WTC11 (cell line): ENCODE data around the gene SEBOX. TPM values are rescaled to one million over a fixed set of nuclear protein-coding genes. Genes with fewer than 3 reads are reported as not detected.

ENCODE experiments used
- ATAC-seq: fragments of 200-7000 bp; cut with Tn5 transposase; 2 replicates; pipeline ENCODE4 v1.10.0; 2021; ENCODE audit warnings: mild to moderate bottlenecking, moderate library complexity
- CTCF ChIA-PET: fragments of 300-600 bp; sonication (Branson Sonifier 250); formaldehyde crosslinking; loops from one replicate; lab custom pipeline; 2021; ENCODE audit warnings: antibody characterized with exemption; lab: Charles Lee
- POLR2A ChIA-PET: fragments of 350-600 bp; sonication (Branson Sonifier 250); formaldehyde crosslinking; loops from one replicate; lab custom pipeline; 2021; ENCODE audit warnings: antibody characterized with exemption; lab: Charles Lee
- DNase-seq: peaks from one replicate; pipeline ENCODE4 v3.0.0; 2021; ENCODE audit warnings: low spot score
- H3K27ac Mint-ChIP-seq: 2 replicates; pipeline ENCODE4 v1.8.0; 2021; ENCODE audit warnings: mixed read lengths
- H3K27me3 Mint-ChIP-seq: 2 replicates; pipeline ENCODE4 v1.8.0; 2021; ENCODE audit warnings: low read depth, mild to moderate bottlenecking, moderate library complexity, mixed read lengths
- H3K36me3 Mint-ChIP-seq: 2 replicates; pipeline ENCODE4 v1.8.0; 2021; ENCODE audit warnings: mixed read lengths
- H3K4me1 Mint-ChIP-seq: 2 replicates; pipeline ENCODE4 v1.8.0; 2022; ENCODE audit warnings: mixed read lengths
- H3K4me3 Mint-ChIP-seq: 2 replicates; pipeline ENCODE4 v1.8.0; 2021; ENCODE audit warnings: mild to moderate bottlenecking, moderate library complexity, mixed read lengths
- H3K9me3 Mint-ChIP-seq: 2 replicates; pipeline ENCODE4 v1.8.0; 2021; ENCODE audit warnings: mixed read lengths
- AFF4 ChIP-seq: sonication (generic); formaldehyde crosslinking; IDR thresholded peaks from 2 replicates; pipeline ENCODE4 v1.8.1; 2023; ENCODE audit warnings: mild to moderate bottlenecking, missing genetic modification reagents, borderline replicate concordance
- AR ChIP-seq: fragments of 250-450 bp; sonication (Bioruptor Pico); IDR thresholded peaks from 2 replicates; pipeline ENCODE4 v1.9.0; 2021; ENCODE audit warnings: mild to moderate bottlenecking
- ATF1 ChIP-seq: sonication (generic); formaldehyde crosslinking; IDR thresholded peaks from 2 replicates; pipeline ENCODE4 v1.8.1; 2023; ENCODE audit warnings: mild to moderate bottlenecking, moderate library complexity, missing genetic modification reagents
- ATF2 ChIP-seq: sonication (generic); formaldehyde crosslinking; IDR thresholded peaks from 2 replicates; pipeline ENCODE4 v1.8.1; 2022; ENCODE audit warnings: low read depth, missing genetic modification reagents, borderline replicate concordance
- CREM ChIP-seq: sonication (generic); formaldehyde crosslinking; IDR thresholded peaks from 2 replicates; pipeline ENCODE4 v1.8.1; 2022; ENCODE audit warnings: mild to moderate bottlenecking, missing genetic modification reagents, moderate library complexity
- E2F4 ChIP-seq: sonication (generic); formaldehyde crosslinking; IDR thresholded peaks from 2 replicates; pipeline ENCODE4 v1.8.1; 2022; ENCODE audit warnings: low read depth, mild to moderate bottlenecking, moderate library complexity, missing genetic modification reagents, borderline replicate concordance
- ELF4 ChIP-seq: sonication (generic); formaldehyde crosslinking; IDR thresholded peaks from 2 replicates; pipeline ENCODE4 v1.8.1; 2022; ENCODE audit warnings: low read depth, mild to moderate bottlenecking, moderate library complexity, missing genetic modification reagents
- FOXJ3 ChIP-seq: sonication (generic); formaldehyde crosslinking; IDR thresholded peaks from 2 replicates; pipeline ENCODE4 v1.9.0; 2021; ENCODE audit warnings: missing genetic modification reagents, mild to moderate bottlenecking, borderline replicate concordance
- FOXK1 ChIP-seq: sonication (generic); formaldehyde crosslinking; IDR thresholded peaks from 2 replicates; pipeline ENCODE4 v1.8.0; 2022; ENCODE audit warnings: mild to moderate bottlenecking, moderate library complexity, missing genetic modification reagents
- FOXP4 ChIP-seq: sonication (generic); formaldehyde crosslinking; IDR thresholded peaks from 2 replicates; pipeline ENCODE4 v1.8.0; 2022; ENCODE audit warnings: mild to moderate bottlenecking, missing genetic modification reagents
- GTF2I ChIP-seq: fragments of 250-450 bp; sonication (Bioruptor Pico); conservative IDR thresholded peaks from 2 replicates; pipeline ENCODE4 v1.4.0; 2021; ENCODE audit warnings: mild to moderate bottlenecking
- HMGA2 ChIP-seq: fragments of 250-450 bp; sonication (Bioruptor Pico); IDR thresholded peaks from 2 replicates; pipeline ENCODE4 v1.4.0; 2021; ENCODE audit warnings: mild to moderate bottlenecking, moderate library complexity
- NFATC4 ChIP-seq: fragments of 250-450 bp; sonication (Bioruptor Pico); IDR thresholded peaks from 2 replicates; pipeline ENCODE4 v1.9.0; 2021; ENCODE audit warnings: mild to moderate bottlenecking
- NR1H2 ChIP-seq: sonication (generic); formaldehyde crosslinking; IDR thresholded peaks from 2 replicates; pipeline ENCODE4 v1.9.0; 2021; ENCODE audit warnings: mild to moderate bottlenecking, moderate library complexity, missing genetic modification reagents
- STAT6 ChIP-seq: sonication (generic); formaldehyde crosslinking; conservative IDR thresholded peaks from 2 replicates; pipeline ENCODE4 v1.8.1; 2023; ENCODE audit warnings: mild to moderate bottlenecking, low read depth, missing genetic modification reagents, moderate library complexity
- ZNF219 ChIP-seq: sonication (generic); formaldehyde crosslinking; IDR thresholded peaks from 2 replicates; pipeline ENCODE4 v1.8.0; 2023; ENCODE audit warnings: missing genetic modification reagents, mild to moderate bottlenecking, borderline replicate concordance
- ZNF281 ChIP-seq: sonication (generic); formaldehyde crosslinking; IDR thresholded peaks from 2 replicates; pipeline ENCODE4 v1.8.0; 2023; ENCODE audit warnings: mild to moderate bottlenecking, missing genetic modification reagents
- ZNF416 ChIP-seq: fragments of 250-450 bp; sonication (Bioruptor Pico); IDR thresholded peaks from 2 replicates; pipeline ENCODE4 v1.9.0; 2021; ENCODE audit warnings: mild to moderate bottlenecking, inconsistent platforms
- total RNA-seq: library from RNA; stranded (reverse); gene quantifications from 3 replicates; pipeline ENCODE4 v1.2.3, GENCODE V29; 2021

SEBOX gene
- total RNA-seq, 1 experiment from 2014 or later: not detected

GRCh38 chr17:28390141-28390540, 25.1 kb upstream of the SEBOX start (continued):
- TF ChIP-seq ZNF281: no peak
- no peak for TF ChIP-seq E2F4 (CRISPR knock-in tag)
- TF ChIP-seq, all 79 proteins: peak for 0

GRCh38 chr17:28388106-28388505, 23.1 kb upstream of the SEBOX start:
- DNase-seq: no peak
- H3K9me3 Mint-ChIP-seq: no peaks in the 10 kb centered on the region
- CTCF ChIA-PET: interaction anchor here (1.9 to 2.2 kb wide), 2 partner anchors 19 to 28 kb away, joined by 4 to 9 read pairs; no protein-coding TSS in a partner anchor
- no peak overlapping the region for H3K27ac Mint-ChIP-seq
- POLR2A ChIA-PET: no interaction called here
- TF ChIP-seq ATF2 (CRISPR knock-in tag): no peak
- no peak for TF ChIP-seq ZNF219 (CRISPR knock-in tag)
- TF ChIP-seq FOXK1 (CRISPR knock-in tag): no peak
- TF ChIP-seq ELF4 (CRISPR knock-in tag): no peak
- no peak for TF ChIP-seq AR (CRISPR knock-in tag)
- no peak for TF ChIP-seq FOXP4 (CRISPR knock-in tag)
- TF ChIP-seq CREM (CRISPR knock-in tag): no peak
- no peak for TF ChIP-seq FOXJ3
- TF ChIP-seq STAT6 (CRISPR knock-in tag): no peak
- TF ChIP-seq ATF1 (CRISPR knock-in tag): no peak
- no peak for TF ChIP-seq NFATC4 (CRISPR knock-in tag)
- no peak for TF ChIP-seq GTF2I (CRISPR knock-in tag)
- TF ChIP-seq HMGA2: no peak
- no peak for TF ChIP-seq ZNF416
- no peak for TF ChIP-seq NR1H2 (CRISPR knock-in tag)
- no peak for TF ChIP-seq AFF4
- H3K36me3 Mint-ChIP-seq: peaks cover 12% of the 10 kb centered on the region
- ATAC-seq: no peak
- H3K4me1 Mint-ChIP-seq: peaks cover 14% of the 10 kb centered on the region
- H3K27me3 Mint-ChIP-seq: peaks cover 51% of the 10 kb centered on the region
- no peak overlapping the region for H3K4me3 Mint-ChIP-seq
